Ishikawa (cell line): ENCODE results near the gene TCTN2.

Source experiments
- CEBPB ChIP-seq: IDR thresholded peaks from 2 replicates; pipeline ENCODE4 v1.6.1; 2012
- EGR1 ChIP-seq: IDR thresholded peaks from 2 replicates; pipeline ENCODE4 v1.6.1; 2012
- TAF1 ChIP-seq: IDR thresholded peaks from 2 replicates; pipeline ENCODE4 v1.6.1; 2012; ENCODE audit warnings: low read depth, mild to moderate bottlenecking
- TCF12 ChIP-seq: IDR thresholded peaks from 2 replicates; pipeline ENCODE4 v1.6.1; 2012; ENCODE audit warnings: low read depth
- TEAD4 ChIP-seq: IDR thresholded peaks from 2 replicates; pipeline ENCODE4 v1.6.1; 2012
- TF ChIP-seq, protein P1 (sequence below): IDR thresholded peaks from 2 replicates; pipeline ENCODE4 v1.6.1; 2012; ENCODE audit warnings: low read depth, mild to moderate bottlenecking

DNA sequence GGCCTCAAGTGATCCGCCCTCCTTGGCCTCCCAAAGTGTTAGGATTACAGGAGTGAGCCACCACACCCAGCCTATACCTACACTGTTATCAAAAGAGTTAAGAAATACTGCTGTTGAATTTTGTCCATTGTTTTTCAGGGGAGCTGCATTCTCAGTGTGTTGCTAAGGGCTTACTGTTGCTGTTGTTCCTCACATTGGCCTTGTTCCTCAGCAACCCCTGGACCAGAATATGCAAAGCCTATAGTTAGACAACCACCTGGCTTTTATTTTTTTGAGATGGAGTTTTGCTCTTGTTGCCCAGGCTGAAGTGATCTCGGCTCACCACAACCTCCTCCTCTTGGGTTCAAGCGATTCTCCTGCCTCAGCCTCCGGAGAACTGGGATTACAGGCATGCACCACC is 36.6 kb downstream of the TCTN2 start:
- TF ChIP-seq, protein P1, sequence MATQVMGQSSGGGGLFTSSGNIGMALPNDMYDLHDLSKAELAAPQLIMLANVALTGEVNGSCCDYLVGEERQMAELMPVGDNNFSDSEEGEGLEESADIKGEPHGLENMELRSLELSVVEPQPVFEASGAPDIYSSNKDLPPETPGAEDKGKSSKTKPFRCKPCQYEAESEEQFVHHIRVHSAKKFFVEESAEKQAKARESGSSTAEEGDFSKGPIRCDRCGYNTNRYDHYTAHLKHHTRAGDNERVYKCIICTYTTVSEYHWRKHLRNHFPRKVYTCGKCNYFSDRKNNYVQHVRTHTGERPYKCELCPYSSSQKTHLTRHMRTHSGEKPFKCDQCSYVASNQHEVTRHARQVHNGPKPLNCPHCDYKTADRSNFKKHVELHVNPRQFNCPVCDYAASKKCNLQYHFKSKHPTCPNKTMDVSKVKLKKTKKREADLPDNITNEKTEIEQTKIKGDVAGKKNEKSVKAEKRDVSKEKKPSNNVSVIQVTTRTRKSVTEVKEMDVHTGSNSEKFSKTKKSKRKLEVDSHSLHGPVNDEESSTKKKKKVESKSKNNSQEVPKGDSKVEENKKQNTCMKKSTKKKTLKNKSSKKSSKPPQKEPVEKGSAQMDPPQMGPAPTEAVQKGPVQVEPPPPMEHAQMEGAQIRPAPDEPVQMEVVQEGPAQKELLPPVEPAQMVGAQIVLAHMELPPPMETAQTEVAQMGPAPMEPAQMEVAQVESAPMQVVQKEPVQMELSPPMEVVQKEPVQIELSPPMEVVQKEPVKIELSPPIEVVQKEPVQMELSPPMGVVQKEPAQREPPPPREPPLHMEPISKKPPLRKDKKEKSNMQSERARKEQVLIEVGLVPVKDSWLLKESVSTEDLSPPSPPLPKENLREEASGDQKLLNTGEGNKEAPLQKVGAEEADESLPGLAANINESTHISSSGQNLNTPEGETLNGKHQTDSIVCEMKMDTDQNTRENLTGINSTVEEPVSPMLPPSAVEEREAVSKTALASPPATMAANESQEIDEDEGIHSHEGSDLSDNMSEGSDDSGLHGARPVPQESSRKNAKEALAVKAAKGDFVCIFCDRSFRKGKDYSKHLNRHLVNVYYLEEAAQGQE: no peak
- TF ChIP-seq TAF1: no peak
- no peak for TF ChIP-seq TCF12
- TF ChIP-seq CEBPB: no peak
- TF ChIP-seq TEAD4: no peak
- no peak for TF ChIP-seq EGR1
